Body of pancreas (tissue), 4 donors: ENCODE data around the gene FN3K.
"Not testable (repeated sequence)": the region's sequence is repeated elsewhere in the genome, so short reads cannot be mapped to it uniquely, and the experiment has no call there.

Experiments
- CTCF ChIP-seq, 7 experiments: fragments of 450-650 bp in 4 of 7; fragments of 200-600 bp in 3 of 7; sonication (generic) in 3 of 7; IDR thresholded peaks; one replicate each; pipeline ENCODE4 v1.5.1; 2016 to 2019; ENCODE audit warnings: antibody characterized with exemption in 7 of 7
- POLR2A ChIP-seq, 3 donors: fragments of 450-650 bp; IDR thresholded peaks; one replicate each; pipeline ENCODE4 v1.6.1; 2016; ENCODE audit warnings: antibody characterized with exemption in 3 of 3, mild to moderate bottlenecking in 2 of 3

GRCh38 chr17:82744736-82745135, 9.3 kb downstream of the FN3K start:
- not testable (repeated sequence) for TF ChIP-seq CTCF, POLR2A (IDR thresholded peaks at IDR 0.05)
